ENCODE measurements around the gene CARNS1.
A peak's percentile ranks its signal among the peaks of the same experiment; 100 is the strongest.
"Not testable (repeated sequence)": the region's sequence is repeated elsewhere in the genome, so short reads cannot be mapped to it uniquely, and the experiment has no call there.

Gene CARNS1

DNA sequence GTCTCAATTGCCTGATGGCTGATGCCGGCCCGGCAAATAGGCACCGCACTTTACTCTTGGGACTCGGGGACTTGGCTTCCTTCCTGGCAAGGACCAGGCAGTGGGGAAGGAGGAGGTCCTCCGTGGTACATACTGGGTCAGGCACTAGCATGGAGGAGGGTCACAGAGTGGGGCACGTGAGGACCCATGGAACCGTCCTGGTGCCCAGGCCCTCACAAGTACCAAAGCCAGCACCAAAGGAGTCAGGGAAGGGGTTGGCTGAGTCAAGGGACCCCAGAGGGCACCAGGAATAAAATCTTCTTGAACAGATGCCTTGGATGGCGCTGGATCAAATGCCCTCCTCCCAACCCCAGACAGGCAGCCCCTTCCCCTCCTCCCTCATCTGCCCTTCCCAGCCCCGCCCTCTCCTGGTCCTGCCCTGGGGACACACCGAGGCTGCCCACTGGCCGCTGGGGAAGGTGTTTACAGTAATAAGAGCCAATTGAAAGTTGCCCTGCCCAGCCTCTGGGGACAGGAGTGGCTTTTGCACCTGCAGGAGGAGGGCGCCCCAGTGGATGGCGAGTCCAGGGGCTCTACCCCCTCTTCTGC is 5.6 kb upstream of the CARNS1 start:
- DNase-seq (ENCODE audit: low read depth in 2 of 2): no peak

DNA sequence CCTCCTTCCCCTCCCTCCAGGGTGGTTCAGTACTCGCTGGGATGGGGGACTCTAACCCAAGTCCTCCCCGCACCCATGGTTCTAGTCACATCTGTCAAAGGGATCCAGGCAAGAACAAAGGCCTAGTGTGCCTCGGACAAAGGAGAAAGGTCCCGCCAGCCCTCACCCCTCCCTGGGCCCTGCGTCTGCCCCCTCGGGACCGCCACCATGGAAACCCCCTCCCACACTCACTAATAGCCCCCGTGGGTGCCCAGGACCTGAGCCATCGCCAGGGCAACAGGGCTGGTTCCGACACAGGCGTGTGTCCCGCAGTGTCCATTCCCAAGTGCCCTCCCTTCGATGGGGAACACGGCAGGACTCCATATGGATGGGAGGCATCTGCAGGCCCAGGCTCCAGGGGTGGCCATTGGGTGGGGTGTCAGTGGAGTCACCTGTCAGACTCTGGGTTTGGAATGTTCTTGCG is 5.1 kb upstream of the CARNS1 start:
- DNase-seq (ENCODE audit: low read depth in 2 of 2): no peak

DNA sequence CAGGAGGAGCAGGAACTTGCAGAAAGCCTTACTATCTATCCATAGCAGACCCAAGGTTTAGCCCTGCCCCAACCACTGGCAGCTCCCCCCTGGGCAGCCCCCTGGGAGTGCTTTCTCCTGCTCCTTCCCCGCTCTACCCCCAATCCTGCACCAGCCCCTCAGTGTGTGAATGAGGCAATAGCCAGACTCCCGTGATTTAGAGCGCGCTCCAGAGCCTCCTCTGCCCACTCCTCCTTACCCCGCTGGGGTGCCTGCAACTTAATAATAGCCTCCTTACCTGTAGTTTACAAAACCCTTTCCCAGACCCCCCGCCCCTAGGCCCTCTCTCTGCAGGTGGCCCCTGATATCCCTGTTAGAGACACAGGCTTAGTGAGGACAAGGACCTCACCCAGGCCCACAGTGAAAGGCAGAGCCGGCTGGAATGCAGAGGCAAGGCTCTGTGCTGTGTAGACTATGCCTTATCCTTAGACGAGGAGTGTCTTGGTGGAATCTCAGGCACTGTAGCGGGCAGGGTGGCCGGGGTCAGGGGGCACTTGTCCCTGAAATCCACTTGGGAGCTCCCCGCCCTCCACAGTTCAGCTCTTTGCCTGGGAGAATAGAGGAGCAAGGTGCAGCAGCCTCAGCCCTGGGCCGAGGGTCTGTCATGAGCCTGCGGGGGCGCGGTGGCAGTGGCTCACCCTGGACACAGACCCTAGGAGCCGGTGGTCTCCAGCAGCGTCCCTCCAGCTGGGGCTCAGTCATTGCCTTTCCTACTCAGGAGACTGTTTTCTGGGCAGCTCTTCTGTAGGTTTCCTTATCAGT is 4.3 kb upstream of the CARNS1 start:
- DNase-seq (ENCODE audit: low read depth in 2 of 2): no peak

DNA sequence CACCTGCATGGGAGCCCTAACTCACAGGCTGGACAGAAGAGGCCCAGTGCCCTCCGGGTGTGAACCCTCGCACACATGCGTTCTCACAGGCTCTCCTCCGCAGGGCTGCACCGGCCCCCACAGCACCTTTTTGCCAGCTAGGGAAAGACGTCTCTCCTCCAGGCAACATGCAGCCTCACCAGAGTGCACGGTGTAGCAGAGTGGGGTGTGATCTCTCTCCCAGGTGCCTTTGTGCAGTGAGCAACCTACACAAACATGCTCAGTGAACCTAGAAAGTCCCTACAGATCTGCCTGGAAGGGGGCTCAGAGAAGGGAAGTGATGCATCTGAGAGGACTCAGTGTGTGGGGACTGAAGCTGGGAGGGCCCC is 3.7 kb upstream of the CARNS1 start:
- DNase-seq (ENCODE audit: low read depth in 2 of 2): no peak

DNA sequence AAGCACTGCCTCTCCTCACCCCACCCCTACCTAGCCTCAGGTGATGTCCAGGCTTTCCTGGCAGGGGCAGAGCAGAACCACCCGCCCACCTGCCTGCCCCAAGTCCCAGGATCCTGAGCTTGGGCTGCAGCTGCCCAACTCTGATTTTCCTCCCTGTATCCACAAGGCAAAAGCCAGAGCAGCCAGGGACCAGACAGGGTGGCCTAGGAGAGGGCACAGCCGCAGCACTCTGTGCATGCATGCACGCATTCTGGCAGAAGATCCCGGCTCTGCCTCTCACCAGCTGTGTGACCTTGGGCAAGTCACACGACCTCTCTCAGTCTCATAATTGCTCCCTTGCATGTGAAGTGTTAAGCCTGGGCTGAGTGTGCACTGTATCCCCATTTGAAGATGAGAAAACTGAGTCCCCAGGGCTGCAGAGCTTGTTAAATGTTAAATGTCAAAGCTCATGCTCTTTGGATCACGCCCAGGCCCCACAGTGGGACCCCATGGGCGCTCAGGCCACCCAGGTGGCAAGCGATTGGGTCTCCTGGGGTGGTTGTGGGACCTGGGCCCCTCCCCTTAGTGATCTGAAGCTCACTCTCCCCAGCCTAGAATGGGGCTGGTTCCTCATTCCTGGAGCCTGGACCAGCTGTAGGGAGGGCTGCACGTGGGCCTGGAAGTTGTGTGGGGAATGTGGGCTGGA is 2.8 kb upstream of the CARNS1 start:
- DNase-seq (ENCODE audit: low read depth in 2 of 2): no peak

DNA sequence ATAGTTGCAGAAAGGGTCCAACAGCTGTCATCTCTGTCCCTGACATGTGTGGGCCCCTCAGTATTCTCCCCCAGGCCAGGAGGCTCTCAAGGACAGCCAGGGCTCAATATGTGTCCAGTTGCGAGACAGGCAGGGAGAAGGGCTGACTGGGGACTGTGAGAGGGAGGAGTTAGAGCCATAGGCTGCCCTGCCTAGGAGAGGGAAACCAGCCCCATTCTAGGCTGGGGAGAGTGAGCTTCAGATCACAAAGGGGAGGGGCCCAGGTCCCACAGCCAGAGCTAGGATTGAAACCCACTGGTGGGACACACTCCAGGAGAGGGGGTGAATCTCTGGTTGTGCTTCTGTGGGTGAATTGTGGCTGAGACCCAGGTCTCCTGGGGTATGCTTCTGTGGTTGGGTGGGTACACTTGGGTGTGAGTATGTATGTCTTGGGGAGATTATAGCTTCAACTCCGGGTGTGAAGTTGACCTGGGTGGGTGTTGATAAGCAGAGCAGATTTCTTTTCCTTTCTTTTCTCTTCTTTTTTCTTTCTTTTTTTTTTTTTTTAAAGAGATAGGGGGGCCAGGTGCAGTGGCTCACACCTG is 2.1 kb upstream of the CARNS1 start:
- DNase-seq (ENCODE audit: low read depth in 2 of 2): no peak

DNA sequence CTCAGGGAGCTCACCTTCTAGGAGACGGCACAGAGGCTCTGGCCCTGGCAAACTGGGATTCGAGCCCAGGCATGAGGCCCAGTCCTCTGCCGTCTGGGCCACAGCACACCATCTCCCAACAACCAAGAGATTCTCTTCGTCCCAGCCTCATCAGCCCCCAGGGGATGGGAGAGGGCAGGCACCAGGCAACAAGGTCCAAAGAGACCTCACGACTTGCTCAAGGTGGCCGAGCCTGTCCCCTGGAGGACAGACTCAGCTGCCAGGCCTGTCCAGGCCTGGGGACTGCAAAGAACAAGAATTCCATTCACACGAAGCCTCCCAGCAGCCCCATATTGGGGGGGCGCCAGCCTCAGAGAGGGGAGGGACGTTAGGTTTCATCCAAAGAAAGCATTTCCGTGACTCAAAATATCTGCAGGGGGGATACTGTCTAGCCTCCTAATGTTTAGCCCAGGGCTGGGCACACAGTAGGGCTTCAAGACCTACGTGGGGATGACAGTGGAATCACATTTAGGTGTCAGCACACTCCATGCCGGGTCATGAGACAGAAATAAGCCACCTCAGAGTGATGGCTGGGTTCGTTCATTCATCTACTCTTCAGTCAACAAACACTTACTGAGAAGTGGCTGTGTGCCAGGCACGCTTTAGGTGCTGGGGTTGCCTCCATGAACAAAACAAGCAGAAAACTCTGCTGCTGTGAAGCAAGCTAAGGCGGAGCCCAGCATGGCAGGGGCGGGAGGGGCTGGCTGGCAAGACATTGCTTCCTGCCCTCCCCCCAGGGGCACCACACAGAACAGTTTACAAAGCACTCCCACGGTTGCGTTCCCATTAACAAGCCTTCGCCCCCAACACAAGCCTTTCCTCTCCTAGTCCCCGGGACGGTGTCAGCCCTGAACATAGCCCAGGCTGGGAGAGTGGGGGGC is 1.2 kb downstream of the CARNS1 start:
- no peak for DNase-seq (ENCODE audit: low read depth in 2 of 2)

DNA sequence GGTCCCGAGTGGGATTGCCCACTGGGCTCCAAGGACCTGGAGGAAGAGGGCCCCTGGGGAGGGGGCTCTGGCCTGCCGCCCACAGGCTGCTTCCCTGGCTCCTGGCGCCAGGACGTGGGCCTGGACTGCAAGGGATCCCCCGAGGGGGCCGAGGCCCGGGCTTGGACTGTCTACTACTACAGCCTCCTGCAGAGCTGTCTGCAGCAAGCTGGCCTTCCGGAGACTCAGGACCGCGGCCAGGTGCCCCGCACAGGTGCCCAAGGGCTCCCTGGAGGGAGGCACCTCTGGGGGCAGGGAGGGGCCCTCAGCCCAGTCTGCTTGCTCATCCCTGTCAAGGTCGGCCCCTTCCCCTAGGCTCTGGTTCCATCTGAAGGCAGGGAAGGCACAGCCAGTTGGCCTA is 1.9 kb downstream of the CARNS1 start:
- no peak for DNase-seq (ENCODE audit: low read depth in 2 of 2)

DNA sequence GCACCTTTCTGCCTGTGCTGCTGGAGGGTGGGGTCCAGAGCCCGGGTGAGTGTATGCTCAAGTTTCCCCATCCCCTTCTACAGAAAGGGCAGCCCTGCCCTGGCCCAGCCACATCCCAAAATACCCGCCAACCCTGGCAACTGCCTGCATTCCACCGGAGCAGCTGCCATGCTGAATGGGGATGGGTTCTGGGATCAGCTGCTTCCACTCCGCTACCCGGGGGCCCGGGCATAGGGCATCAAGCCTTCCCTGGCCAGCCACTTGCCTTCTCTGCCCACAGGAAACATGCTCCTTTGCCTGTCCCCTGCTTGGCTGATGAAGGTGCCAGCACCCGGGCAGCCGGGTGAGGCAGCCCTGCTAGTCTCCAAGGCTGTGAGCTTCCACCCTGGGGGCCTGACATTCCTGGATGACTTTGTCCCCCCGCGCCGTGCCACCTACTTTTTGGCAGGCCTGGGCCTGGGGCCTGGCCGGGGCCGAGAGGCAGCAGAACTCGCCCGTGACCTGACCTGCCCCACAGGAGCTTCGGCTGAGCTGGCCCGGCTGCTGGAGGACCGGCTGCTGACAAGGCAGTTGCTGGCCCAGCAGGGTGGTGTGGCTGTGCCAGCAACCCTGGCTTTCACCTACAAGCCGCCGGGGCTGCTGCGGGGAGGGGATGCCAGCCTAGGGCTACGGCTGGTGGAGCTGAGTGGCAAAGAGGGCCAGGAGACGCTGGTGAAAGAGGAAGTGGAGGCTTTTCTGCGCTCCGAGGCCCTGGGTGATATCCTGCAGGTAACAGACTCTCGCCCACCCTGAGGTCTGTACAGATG is 3.2 kb downstream of the CARNS1 start:
- no peak for DNase-seq (ENCODE audit: low read depth in 2 of 2)

DNA sequence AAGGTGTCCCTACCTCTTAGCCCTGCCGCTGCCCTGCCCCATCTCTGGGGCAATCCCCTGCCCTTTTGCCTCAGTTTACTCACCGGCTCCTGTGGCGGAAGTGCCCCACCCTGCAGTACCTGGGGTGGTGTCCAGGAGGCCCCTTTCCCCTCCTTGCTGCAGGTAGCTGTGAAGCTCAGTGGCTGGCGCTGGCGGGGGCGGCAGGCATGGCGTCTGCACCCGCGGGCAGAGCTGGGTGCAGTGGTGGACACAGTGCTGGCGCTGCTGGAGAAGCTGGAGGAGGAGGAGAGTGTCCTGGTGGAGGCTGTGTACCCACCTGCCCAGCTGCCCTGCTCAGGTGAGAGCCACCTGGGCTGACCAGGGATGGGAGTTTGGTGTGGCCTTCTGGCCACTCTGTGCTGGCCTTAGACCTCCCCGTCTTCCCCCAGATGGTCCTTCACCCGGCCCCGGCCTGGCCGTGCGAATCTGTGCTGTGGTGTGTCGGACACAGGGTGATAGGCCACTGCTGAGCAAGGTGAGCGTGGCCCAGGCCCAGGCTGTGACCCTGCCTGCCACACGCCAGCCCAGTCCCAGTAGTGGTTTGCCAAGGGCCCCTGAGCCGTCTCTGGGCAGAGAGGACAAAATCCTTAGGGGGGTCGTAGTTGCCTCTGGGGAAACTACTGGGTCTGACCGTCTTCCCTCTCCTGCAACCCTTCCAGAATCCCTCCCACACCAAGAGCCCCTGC is 4.0 kb downstream of the CARNS1 start:
- no peak for DNase-seq (ENCODE audit: low read depth in 2 of 2)

DNA sequence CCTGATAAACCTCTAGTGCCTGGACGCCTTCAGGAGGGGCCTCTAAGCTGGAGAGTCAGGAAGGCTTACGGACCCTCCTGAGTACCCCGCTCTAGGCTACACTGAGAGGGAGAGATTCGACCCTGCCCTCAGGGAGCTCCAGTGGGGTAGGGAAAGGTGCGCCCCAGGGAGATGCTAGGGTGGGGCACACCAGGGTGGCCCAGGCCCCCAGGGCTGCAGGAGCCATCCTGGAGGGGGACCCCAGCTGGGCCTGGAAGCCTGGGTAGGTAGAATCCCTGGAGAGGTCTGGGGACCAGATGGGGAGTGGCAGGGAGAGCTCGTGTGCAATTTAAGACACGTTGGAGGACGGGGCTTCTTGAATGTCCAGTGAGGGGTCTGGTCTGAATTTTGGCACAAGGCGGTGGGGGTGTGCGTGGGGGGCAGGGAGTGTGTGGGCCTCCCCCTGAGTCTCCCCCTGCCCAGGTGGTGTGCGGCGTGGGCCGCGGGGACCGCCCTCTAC is 4.7 kb downstream of the CARNS1 start:
- DNase-seq (ENCODE audit: low read depth in 2 of 2): no peak

DNA sequence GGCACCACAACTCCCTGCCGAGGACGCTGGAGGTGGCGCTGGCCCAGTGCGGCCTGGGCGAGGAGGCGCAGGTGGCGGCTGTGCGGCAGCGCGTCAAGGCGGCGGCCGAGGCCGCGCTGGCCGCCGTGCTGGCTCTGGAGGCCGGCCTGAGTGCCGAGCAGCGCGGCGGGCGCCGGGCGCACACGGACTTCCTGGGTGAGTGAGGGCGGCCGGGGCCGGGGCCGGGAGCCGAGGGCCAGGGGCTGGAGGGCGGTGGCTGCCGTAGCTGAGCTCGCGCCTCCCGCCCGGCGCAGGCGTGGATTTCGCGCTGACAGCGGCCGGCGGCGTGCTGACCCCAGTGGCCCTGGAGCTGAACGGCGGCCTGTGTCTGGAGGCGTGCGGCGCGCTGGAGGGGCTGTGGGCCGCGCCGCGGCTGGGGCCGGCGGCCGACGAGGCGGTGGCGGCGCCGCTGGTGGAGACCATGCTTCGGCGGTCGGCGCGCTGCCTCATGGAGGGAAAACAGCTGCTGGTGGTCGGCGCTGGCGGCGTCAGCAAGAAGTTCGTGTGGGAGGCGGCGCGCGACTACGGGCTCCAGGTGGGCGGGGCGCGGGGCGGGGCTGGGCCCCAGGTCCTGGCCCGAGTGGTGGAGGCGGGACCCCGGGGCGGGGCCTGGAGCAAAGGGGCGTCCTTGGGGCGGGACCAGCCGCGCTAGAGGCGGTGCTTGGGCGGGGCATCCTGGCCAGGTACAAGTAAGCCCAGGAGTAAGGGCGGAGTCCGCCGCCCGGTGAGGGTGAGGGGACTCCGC is 5.4 kb downstream of the CARNS1 start:
- peak; percentile 97 to 99 for DNase-seq (ENCODE audit: low read depth in 2 of 2)

DNA sequence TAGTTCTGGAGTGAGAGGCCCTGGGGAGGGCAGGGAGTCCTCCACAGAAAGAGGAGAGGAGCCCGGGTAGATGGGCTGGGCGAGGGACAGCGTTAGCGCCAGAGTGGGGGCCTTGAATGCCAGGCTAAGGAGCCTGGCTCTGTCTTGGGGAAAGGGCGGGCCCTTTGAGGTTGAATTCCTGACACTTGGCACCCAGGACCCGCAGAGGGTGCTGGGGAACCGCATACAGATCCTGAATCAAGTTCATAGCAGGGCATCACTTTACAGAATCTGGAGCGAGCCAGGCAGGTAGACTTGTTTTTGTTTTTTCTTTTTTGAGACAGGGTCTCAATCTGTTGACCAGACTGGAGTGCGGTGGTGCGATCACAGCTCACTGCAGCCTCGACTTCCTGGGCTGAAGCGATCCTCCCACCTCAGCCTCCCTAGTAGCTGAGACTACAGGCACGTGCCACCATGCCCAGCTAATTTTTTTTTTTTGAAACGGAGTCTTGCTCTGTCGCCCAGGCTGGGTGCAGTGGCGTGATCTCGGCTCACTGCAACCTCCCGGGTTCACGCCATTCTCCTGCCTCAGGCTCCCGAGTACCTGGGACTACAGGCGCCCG is 6.1 kb downstream of the CARNS1 start:
- DNase-seq (ENCODE audit: low read depth in 2 of 2): no peak

DNA sequence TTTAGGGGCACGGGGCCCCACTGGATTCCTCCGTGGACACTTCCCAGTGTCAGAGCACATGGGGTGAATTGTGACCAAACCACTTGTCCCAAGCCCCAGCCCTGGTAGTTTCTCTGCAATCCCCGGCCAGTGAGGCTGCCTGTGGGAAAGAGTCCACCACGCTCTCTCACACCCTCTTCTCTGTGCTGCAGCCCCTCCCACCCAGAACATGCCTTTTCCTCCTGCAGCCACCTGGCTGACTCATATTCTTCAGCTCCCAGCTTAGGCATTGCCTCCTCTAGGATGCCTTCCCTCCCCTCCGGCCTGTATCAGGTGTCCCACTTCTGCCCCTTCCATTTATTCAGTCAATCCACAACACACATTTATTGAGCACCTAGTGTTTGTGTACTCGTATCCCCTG is 7.4 kb downstream of the CARNS1 start:
- no peak for DNase-seq (ENCODE audit: low read depth in 2 of 2)

DNA sequence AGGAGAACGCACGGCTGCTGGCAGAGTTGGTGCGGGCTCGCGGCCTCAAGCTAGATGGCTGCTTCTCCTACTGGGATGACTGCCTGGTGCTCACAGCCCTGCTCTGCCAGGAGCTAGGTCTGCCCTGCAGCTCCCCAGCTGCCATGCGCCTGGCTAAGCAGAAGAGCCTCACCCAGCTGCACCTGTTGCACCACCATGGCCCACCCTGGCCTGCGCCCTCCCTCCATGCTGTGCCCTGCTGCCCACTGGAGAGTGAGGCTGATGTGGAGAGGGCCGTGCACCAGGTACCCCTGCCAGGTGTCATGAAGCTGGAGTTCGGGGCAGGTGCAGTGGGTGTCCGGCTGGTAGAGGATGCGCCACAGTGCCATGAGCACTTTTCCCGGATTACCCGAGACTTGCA is 8.0 kb downstream of the CARNS1 start:
- no peak for DNase-seq (ENCODE audit: low read depth in 2 of 2)

DNA sequence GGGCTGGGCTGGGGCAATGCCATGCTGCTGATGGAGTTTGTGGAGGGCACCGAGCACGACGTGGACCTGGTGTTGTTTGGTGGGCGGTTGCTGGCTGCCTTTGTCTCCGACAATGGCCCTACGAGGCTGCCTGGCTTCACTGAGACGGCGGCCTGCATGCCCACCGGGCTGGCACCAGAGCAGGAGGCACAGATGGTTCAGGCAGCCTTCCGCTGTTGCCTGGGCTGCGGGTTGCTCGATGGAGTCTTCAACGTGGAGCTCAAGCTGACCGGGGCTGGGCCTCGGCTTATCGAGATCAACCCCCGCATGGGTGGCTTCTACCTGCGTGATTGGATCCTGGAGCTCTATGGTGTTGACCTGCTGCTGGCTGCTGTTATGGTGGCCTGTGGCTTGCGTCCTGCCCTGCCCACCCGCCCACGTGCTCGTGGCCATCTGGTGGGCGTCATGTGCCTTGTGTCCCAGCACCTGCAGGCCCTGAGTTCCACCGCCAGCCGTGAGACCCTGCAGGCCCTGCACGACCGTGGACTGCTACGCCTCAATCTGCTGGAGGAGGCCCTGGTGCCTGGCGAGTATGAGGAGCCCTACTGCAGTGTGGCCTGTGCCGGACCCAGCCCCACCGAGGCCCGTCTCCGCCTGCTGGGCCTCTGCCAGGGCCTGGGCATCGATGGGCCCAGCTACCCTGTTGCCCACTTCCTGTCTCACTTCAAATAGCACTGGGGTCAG is 8.6 kb downstream of the CARNS1 start:
- DNase-seq (ENCODE audit: low read depth in 2 of 2): no peak

DNA sequence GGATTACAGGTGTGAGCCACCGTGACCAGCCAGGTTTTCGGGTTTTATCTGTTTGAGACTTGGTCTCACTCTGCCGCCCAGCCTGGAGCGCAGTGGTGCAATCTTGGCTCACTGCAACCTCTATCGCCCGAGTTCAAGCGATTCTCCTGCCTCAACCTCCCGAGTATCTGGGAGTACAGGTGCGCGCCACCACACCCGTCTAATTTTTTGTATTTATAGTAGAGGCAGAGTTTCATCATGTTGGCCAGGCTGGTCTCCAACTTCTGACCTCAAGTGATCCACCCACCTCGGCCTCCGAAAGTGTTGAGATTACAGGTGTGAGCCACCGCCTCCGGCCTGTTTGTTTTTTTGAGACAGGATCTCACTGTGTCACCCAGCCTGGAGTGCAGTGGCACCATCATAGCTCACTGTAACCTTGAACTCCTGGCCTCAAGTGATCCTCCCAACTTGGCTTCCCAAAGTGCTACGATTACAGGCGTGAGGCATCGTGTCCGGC is 11.9 kb downstream of the CARNS1 start:
- DNase-seq (ENCODE audit: low read depth in 2 of 2): not testable (repeated sequence)

Measured in stimulated activated CD8-positive, alpha-beta memory T cell treated with anti-CD3 and anti-CD28 coated beads, Interleukin-15, amount 100 ng/mL, for 48 hours (primary cell).